Astrocyte (in vitro differentiated cells and primary cell): ENCODE measurements around the gene METTL14. TPM values are rescaled to one million over a fixed set of nuclear protein-coding genes. Genes with fewer than 3 reads are reported as not detected.

Source experiments
- DNase-seq: peaks from one replicate; pipeline ENCODE4 v3.0.0-alpha.2; 2010; ENCODE audit warnings: low read depth
- FAIRE-seq: peaks from 2 replicates; lab custom pipeline; 2011; peaks lifted over from hg19 to GRCh38; lab: Jason Lieb, UNC
- H2AFZ ChIP-seq: 2 replicates; pipeline ENCODE4 v1.6.0; 2012; ENCODE audit warnings: low read depth, low read length, inconsistent platforms
- H3K27ac ChIP-seq: 2 replicates; pipeline ENCODE4 v1.5.1; 2011; ENCODE audit warnings: low read depth, low read length, inconsistent platforms
- H3K27me3 ChIP-seq: 2 replicates; pipeline ENCODE4 v1.6.0; 2011; ENCODE audit warnings: low read length, inconsistent platforms; ENCODE audit not compliant: insufficient read depth
- H3K36me3 ChIP-seq: 2 replicates; pipeline ENCODE4 v1.5.1; 2011; ENCODE audit warnings: low read length, inconsistent platforms; ENCODE audit not compliant: insufficient read depth
- H3K4me1 ChIP-seq: 2 replicates; pipeline ENCODE4 v1.5.1; 2011; ENCODE audit warnings: low read length, inconsistent platforms; ENCODE audit not compliant: insufficient read depth
- H3K4me2 ChIP-seq: 2 replicates; pipeline ENCODE4 v1.6.0; 2012; ENCODE audit warnings: low read length, inconsistent platforms
- H3K4me3 ChIP-seq: 2 replicates; pipeline ENCODE4 v1.5.1; 2011; ENCODE audit warnings: low read depth, mild to moderate bottlenecking, low read length, inconsistent platforms; ENCODE audit not compliant: insufficient read depth
- H3K79me2 ChIP-seq: 2 replicates; pipeline ENCODE4 v1.6.0; 2012; ENCODE audit warnings: mild to moderate bottlenecking, low read length, inconsistent platforms; ENCODE audit not compliant: insufficient read depth
- H3K9ac ChIP-seq: 2 replicates; pipeline ENCODE4 v1.6.0; 2012; ENCODE audit warnings: mild to moderate bottlenecking, low read length, inconsistent platforms
- H3K9me3 ChIP-seq: 2 replicates; pipeline ENCODE4 v1.5.1; 2012; ENCODE audit warnings: low read depth, mild to moderate bottlenecking, low read length, inconsistent platforms; ENCODE audit not compliant: insufficient read depth
- H4K20me1 ChIP-seq: 2 replicates; pipeline ENCODE4 v1.6.0; 2012; ENCODE audit warnings: low read length, inconsistent platforms; ENCODE audit not compliant: insufficient read depth
- H3K27ac Mint-ChIP-seq: one replicate; pipeline ENCODE4 v1.8.0; 2021; ENCODE audit warnings: mild to moderate bottlenecking, mixed read lengths; ENCODE audit not compliant: unreplicated experiment
- H3K27me3 Mint-ChIP-seq: one replicate; pipeline ENCODE4 v1.8.0; 2021; ENCODE audit warnings: low read depth, mixed read lengths; ENCODE audit not compliant: unreplicated experiment
- H3K36me3 Mint-ChIP-seq: one replicate; pipeline ENCODE4 v1.8.0; 2021; ENCODE audit warnings: low read depth, mixed read lengths; ENCODE audit not compliant: unreplicated experiment
- H3K4me1 Mint-ChIP-seq: one replicate; pipeline ENCODE4 v1.8.0; 2021; ENCODE audit warnings: low read depth, mixed read lengths; ENCODE audit not compliant: unreplicated experiment
- H3K4me3 Mint-ChIP-seq: one replicate; pipeline ENCODE4 v1.8.0; 2021; ENCODE audit warnings: mild to moderate bottlenecking, moderate library complexity, mixed read lengths; ENCODE audit not compliant: unreplicated experiment
- H3K9me3 Mint-ChIP-seq: one replicate; pipeline ENCODE4 v1.8.0; 2021; ENCODE audit warnings: mild to moderate bottlenecking, mixed read lengths; ENCODE audit not compliant: unreplicated experiment
- EZH2 ChIP-seq: IDR thresholded peaks from 2 replicates; pipeline ENCODE4 v1.6.1; 2012; ENCODE audit warnings: mild to moderate bottlenecking, low read length, inconsistent platforms; ENCODE audit not compliant: insufficient read depth
- total RNA-seq: library from RNA; stranded (reverse); gene quantifications from 2 replicates; pipeline ENCODE4 v1.2.1, GENCODE V29; 2021
- TF ChIP-seq, protein P1 (sequence below): IDR thresholded peaks from 2 replicates; pipeline ENCODE4 v1.5.1; 2011; ENCODE audit warnings: low read depth, mild to moderate bottlenecking, inconsistent platforms, low read length, moderate library complexity; ENCODE audit not compliant: insufficient read depth

Gene METTL14
- total RNA-seq, 1 donor from 2014 or later, result 35.2 TPM

- H3K36me3 ChIP-seq, result peaks cover 14% of the 10 kb centered on the region
- H3K27ac Mint-ChIP-seq, result no peak overlapping the region
- H3K4me1 ChIP-seq, result no peaks in the 10 kb centered on the region
- H3K79me2 ChIP-seq, result no peaks in the 10 kb centered on the region
- no peaks in the 10 kb centered on the region for H3K27me3 Mint-ChIP-seq
- no peak overlapping the region for H3K4me3 Mint-ChIP-seq
- no peaks in the 10 kb centered on the region for H3K9me3 Mint-ChIP-seq
- TF ChIP-seq, protein P1, sequence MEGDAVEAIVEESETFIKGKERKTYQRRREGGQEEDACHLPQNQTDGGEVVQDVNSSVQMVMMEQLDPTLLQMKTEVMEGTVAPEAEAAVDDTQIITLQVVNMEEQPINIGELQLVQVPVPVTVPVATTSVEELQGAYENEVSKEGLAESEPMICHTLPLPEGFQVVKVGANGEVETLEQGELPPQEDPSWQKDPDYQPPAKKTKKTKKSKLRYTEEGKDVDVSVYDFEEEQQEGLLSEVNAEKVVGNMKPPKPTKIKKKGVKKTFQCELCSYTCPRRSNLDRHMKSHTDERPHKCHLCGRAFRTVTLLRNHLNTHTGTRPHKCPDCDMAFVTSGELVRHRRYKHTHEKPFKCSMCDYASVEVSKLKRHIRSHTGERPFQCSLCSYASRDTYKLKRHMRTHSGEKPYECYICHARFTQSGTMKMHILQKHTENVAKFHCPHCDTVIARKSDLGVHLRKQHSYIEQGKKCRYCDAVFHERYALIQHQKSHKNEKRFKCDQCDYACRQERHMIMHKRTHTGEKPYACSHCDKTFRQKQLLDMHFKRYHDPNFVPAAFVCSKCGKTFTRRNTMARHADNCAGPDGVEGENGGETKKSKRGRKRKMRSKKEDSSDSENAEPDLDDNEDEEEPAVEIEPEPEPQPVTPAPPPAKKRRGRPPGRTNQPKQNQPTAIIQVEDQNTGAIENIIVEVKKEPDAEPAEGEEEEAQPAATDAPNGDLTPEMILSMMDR, result no peak
- TF ChIP-seq EZH2, result no peak
- H3K4me3 ChIP-seq, result no peak overlapping the region
- peaks cover 11% of the 10 kb centered on the region for H3K36me3 Mint-ChIP-seq
- no peak for DNase-seq
- no peaks in the 10 kb centered on the region for H3K27me3 ChIP-seq
- peaks cover 5% of the 10 kb centered on the region for H3K4me1 Mint-ChIP-seq
- no peak overlapping the region for H3K27ac ChIP-seq
- no peaks in the 10 kb centered on the region for H4K20me1 ChIP-seq
- FAIRE-seq, result no peak
- H3K4me2 ChIP-seq, result no peak overlapping the region
- H3K9me3 ChIP-seq, result no peaks in the 10 kb centered on the region
- H2AFZ ChIP-seq, result no peak overlapping the region
- H3K9ac ChIP-seq, result no peak overlapping the region
Measured at GRCh38 chr4:118711052-118711451, 25.9 kb downstream of the METTL14 start.

DNA sequence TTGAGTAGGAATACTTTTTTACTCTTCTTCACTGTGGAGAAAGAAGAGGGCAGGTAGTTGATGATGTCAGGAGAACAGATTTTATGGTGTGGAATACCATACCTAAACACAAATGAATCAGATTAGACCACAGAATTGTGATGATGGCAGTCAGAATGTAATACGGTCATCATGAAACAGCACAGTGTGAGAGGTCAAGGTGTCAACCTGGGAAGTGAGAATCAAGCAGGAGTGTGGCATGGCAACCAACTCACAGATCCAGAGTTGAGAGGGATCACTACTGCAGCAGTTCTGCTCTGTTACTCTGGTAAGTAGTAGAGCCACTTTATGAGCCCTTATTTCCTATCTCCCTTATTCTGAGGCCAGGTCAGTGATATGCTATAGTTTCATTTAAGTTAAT, 27.7 kb downstream of the METTL14 start:
- H3K36me3 Mint-ChIP-seq, result peaks cover 10% of the 10 kb centered on the region
- FAIRE-seq, result no peak

GRCh38 chr4:118714682-118715081, 29.5 kb downstream of the METTL14 start:
- Histone ChIP-seq H2AFZ (no peak overlapping the region), H3K27ac (no peak overlapping the region), H3K9ac (no peak overlapping the region), H3K79me2 (no peaks in the 10 kb centered on the region), H4K20me1 (peaks cover 6% of the 10 kb centered on the region), H3K9me3 (no peaks in the 10 kb centered on the region), H3K4me2 (no peak overlapping the region), H3K4me1 (no peaks in the 10 kb centered on the region), H3K4me3 (no peak overlapping the region), H3K36me3 (peaks cover 14% of the 10 kb centered on the region), H3K27me3 (no peaks in the 10 kb centered on the region)
- FAIRE-seq (no peak), DNase-seq (no peak)
- TF ChIP-seq, protein P1, result no peak
- no peak for TF ChIP-seq EZH2
- Mint-ChIP-seq H3K27me3 (no peaks in the 10 kb centered on the region), H3K9me3 (no peaks in the 10 kb centered on the region), H3K36me3 (peaks cover 13% of the 10 kb centered on the region), H3K27ac (peak overlapping the region; percentile 69), H3K4me1 (peaks cover 7% of the 10 kb centered on the region), H3K4me3 (no peak overlapping the region)

More for the DNA sequence above, 27.7 kb downstream of the METTL14 start:
- no peaks in the 10 kb centered on the region for H3K9me3 ChIP-seq
- H2AFZ ChIP-seq, result no peak overlapping the region
- peaks cover 6% of the 10 kb centered on the region for H4K20me1 ChIP-seq
- H3K36me3 ChIP-seq, result peaks cover 14% of the 10 kb centered on the region
- no peak overlapping the region for H3K27ac ChIP-seq
- H3K4me2 ChIP-seq, result no peak overlapping the region
- H3K27me3 Mint-ChIP-seq, result no peaks in the 10 kb centered on the region
- TF ChIP-seq, protein P1, result no peak
- no peak for TF ChIP-seq EZH2
- no peaks in the 10 kb centered on the region for H3K9me3 Mint-ChIP-seq
- H3K4me1 ChIP-seq, result no peaks in the 10 kb centered on the region
- no peak overlapping the region for H3K27ac Mint-ChIP-seq
- no peaks in the 10 kb centered on the region for H3K79me2 ChIP-seq
- no peaks in the 10 kb centered on the region for H3K27me3 ChIP-seq
- no peak overlapping the region for H3K9ac ChIP-seq
- no peak overlapping the region for H3K4me3 ChIP-seq
- H3K4me1 Mint-ChIP-seq, result peaks cover 7% of the 10 kb centered on the region
- no peak overlapping the region for H3K4me3 Mint-ChIP-seq
- DNase-seq, result peak; percentile 48
